PFSK-1 (cell line): ENCODE results near the gene ERVFRD-1.

Experiments used
- FOXP2 ChIP-seq: optimal IDR thresholded peaks from 2 replicates; pipeline ENCODE3; 2011; ENCODE audit warnings: borderline replicate concordance, control low read depth, inconsistent platforms; ENCODE audit not compliant: insufficient read depth; ENCODE audit errors: extremely low read length, extremely low read depth
- POLR2AphosphoS5 ChIP-seq: IDR thresholded peaks from 2 replicates; pipeline ENCODE4 v1.6.1; 2012; ENCODE audit warnings: low read depth, mild to moderate bottlenecking, control low read depth, low read length, moderate library complexity
- REST ChIP-seq, 2 experiments: IDR thresholded peaks; 2 replicates each; pipeline versions ENCODE4 v1.6.1 to v1.8.0; 2011 to 2012; ENCODE audit warnings: low read depth in 2 of 2, low read length in 2 of 2, control low read depth in 1 of 2, inconsistent platforms in 1 of 2, mild to moderate bottlenecking in 1 of 2, moderate library complexity in 1 of 2; ENCODE audit not compliant: insufficient read depth in 1 of 2
- SIN3A ChIP-seq: IDR thresholded peaks from 2 replicates; pipeline ENCODE4 v1.6.1; 2012; ENCODE audit warnings: mild to moderate bottlenecking, low read length, moderate library complexity, borderline replicate concordance; ENCODE audit not compliant: insufficient read depth
- TAF1 ChIP-seq: IDR thresholded peaks from 2 replicates; pipeline ENCODE4 v1.6.1; 2012; ENCODE audit warnings: low read length, control low read depth, borderline replicate concordance; ENCODE audit not compliant: insufficient read depth

Gene ERVFRD-1

GRCh38 chr6:11055127-11055627, 56.3 kb downstream of the ERVFRD-1 start:
- TF ChIP-seq FOXP2, result no peak
- no peak for TF ChIP-seq REST (IDR thresholded peaks at IDR 0.05; ENCODE audit: insufficient read depth in 1 of 2, low read depth in 2 of 2, low read length in 2 of 2)
- no peak for TF ChIP-seq TAF1
- no peak for TF ChIP-seq SIN3A
- no peak for TF ChIP-seq POLR2AphosphoS5

- TF ChIP-seq TAF1, result no peak
- TF ChIP-seq FOXP2, result no peak
- TF ChIP-seq POLR2AphosphoS5, result no peak
- no peak for TF ChIP-seq REST (IDR thresholded peaks at IDR 0.05; ENCODE audit: insufficient read depth in 1 of 2, low read depth in 2 of 2, low read length in 2 of 2)
- TF ChIP-seq SIN3A, result no peak
These were observed 56.8 kb downstream of the ERVFRD-1 start for GRCh38 chr6:11054722-11055121.

GRCh38 chr6:11053307-11053706, 58.2 kb downstream of the ERVFRD-1 start:
- TF ChIP-seq POLR2AphosphoS5, result no peak
- no peak for TF ChIP-seq SIN3A
- no peak for TF ChIP-seq FOXP2
- no peak for TF ChIP-seq TAF1
- TF ChIP-seq REST (IDR thresholded peaks at IDR 0.05; ENCODE audit: insufficient read depth in 1 of 2, low read depth in 2 of 2, low read length in 2 of 2), result no peak
